HepG2 (cell line): ENCODE measurements around the gene MAOB.

Experiments
- CBX5 ChIP-seq: sonication (generic); formaldehyde crosslinking; IDR thresholded peaks from 2 replicates; pipeline ENCODE4 v1.4.0; 2020; ENCODE audit warnings: missing genetic modification reagents, borderline replicate concordance
- NR2C2 ChIP-seq: sonication (generic); formaldehyde crosslinking; IDR thresholded peaks from 2 replicates; pipeline ENCODE4 v1.4.0; 2020; ENCODE audit warnings: missing genetic modification reagents, mild to moderate bottlenecking, moderate library complexity, borderline replicate concordance
- RELA ChIP-seq: sonication (generic); formaldehyde crosslinking; IDR thresholded peaks from 2 replicates; pipeline ENCODE4 v1.4.0; 2020; ENCODE audit warnings: missing genetic modification reagents
- ZNF737 ChIP-seq: sonication (generic); formaldehyde crosslinking; IDR thresholded peaks from 2 replicates; pipeline ENCODE4 v1.5.0; 2020; ENCODE audit warnings: missing genetic modification reagents, mild to moderate bottlenecking, borderline replicate concordance
- TF ChIP-seq, protein P1 (sequence below): sonication (generic); formaldehyde crosslinking; IDR thresholded peaks from 2 replicates; pipeline ENCODE4 v1.5.0; 2020; ENCODE audit warnings: mild to moderate bottlenecking, missing genetic modification reagents, moderate library complexity
- TF ChIP-seq, protein P2 (sequence below): sonication (generic); formaldehyde crosslinking; IDR thresholded peaks from 2 replicates; pipeline ENCODE4 v1.4.0; 2020; ENCODE audit warnings: missing genetic modification reagents, borderline replicate concordance

DNA sequence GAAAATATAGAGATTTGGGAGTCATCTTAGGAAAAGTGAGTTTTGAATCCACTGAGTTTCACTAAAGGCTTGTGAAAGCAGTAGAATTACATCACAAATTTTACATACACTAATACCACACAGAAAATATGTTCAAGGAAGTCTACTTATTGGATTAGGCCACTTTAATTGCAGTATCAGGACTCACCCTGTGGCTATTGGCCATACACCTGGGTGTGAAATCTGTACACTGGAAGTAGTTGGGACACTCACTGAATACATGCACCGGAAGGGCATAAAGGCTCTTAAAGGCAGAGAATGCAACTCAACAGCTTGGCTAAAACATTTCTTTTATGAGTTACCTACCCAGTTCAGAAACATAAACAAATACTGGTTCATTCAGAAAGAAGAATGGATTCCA, 19.8 kb downstream of the MAOB start:
- TF ChIP-seq RELA: no peak
- TF ChIP-seq, protein P1, sequence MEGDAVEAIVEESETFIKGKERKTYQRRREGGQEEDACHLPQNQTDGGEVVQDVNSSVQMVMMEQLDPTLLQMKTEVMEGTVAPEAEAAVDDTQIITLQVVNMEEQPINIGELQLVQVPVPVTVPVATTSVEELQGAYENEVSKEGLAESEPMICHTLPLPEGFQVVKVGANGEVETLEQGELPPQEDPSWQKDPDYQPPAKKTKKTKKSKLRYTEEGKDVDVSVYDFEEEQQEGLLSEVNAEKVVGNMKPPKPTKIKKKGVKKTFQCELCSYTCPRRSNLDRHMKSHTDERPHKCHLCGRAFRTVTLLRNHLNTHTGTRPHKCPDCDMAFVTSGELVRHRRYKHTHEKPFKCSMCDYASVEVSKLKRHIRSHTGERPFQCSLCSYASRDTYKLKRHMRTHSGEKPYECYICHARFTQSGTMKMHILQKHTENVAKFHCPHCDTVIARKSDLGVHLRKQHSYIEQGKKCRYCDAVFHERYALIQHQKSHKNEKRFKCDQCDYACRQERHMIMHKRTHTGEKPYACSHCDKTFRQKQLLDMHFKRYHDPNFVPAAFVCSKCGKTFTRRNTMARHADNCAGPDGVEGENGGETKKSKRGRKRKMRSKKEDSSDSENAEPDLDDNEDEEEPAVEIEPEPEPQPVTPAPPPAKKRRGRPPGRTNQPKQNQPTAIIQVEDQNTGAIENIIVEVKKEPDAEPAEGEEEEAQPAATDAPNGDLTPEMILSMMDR (CRISPR knock-in tag): no peak
- no peak for TF ChIP-seq CBX5 (CRISPR knock-in tag)
- no peak for TF ChIP-seq ZNF737 (CRISPR knock-in tag)
- no peak for TF ChIP-seq NR2C2 (CRISPR knock-in tag)
- TF ChIP-seq, protein P2, sequence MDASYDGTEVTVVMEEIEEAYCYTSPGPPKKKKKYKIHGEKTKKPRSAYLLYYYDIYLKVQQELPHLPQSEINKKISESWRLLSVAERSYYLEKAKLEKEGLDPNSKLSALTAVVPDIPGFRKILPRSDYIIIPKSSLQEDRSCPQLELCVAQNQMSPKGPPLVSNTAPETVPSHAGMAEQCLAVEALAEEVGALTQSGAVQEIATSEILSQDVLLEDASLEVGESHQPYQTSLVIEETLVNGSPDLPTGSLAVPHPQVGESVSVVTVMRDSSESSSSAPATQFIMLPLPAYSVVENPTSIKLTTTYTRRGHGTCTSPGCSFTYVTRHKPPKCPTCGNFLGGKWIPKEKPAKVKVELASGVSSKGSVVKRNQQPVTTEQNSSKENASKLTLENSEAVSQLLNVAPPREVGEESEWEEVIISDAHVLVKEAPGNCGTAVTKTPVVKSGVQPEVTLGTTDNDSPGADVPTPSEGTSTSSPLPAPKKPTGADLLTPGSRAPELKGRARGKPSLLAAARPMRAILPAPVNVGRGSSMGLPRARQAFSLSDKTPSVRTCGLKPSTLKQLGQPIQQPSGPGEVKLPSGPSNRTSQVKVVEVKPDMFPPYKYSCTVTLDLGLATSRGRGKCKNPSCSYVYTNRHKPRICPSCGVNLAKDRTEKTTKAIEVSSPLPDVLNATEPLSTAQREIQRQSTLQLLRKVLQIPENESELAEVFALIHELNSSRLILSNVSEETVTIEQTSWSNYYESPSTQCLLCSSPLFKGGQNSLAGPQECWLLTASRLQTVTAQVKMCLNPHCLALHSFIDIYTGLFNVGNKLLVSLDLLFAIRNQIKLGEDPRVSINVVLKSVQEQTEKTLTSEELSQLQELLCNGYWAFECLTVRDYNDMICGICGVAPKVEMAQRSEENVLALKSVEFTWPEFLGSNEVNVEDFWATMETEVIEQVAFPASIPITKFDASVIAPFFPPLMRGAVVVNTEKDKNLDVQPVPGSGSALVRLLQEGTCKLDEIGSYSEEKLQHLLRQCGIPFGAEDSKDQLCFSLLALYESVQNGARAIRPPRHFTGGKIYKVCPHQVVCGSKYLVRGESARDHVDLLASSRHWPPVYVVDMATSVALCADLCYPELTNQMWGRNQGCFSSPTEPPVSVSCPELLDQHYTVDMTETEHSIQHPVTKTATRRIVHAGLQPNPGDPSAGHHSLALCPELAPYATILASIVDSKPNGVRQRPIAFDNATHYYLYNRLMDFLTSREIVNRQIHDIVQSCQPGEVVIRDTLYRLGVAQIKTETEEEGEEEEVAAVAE: no peak
